Uterus (tissue), 4 donors: ENCODE data around the gene SPATS1. TPM values are rescaled to one million over a fixed set of nuclear protein-coding genes. Genes with fewer than 3 reads are reported as not detected.
"Not testable (repeated sequence)": the region's sequence is repeated elsewhere in the genome, so short reads cannot be mapped to it uniquely, and the experiment has no call there.

Experiments
- DNase-seq, 2 donors: peaks; one replicate each; pipeline ENCODE4 v3.0.0-alpha.2; 2019 to 2020
- H3K27ac ChIP-seq, 2 donors: fragments of 200-600 bp; sonication (generic); 1 replicate in 1 of 2; 2 replicates in 1 of 2; pipeline ENCODE4 v1.5.1; 2016 to 2018
- H3K27me3 ChIP-seq, 2 donors: fragments of 200-600 bp; sonication (generic); one replicate each; pipeline ENCODE4 v1.5.1; 2018 to 2019; ENCODE audit warnings: control low read depth in 1 of 2
- H3K36me3 ChIP-seq, 2 donors: fragments of 200-600 bp; sonication (generic); one replicate each; pipeline ENCODE4 v1.5.1; 2019; ENCODE audit warnings: control low read depth in 1 of 2
- H3K4me1 ChIP-seq, 2 donors: fragments of 200-600 bp; sonication (generic); one replicate each; pipeline ENCODE4 v1.5.1; 2018 to 2019; ENCODE audit warnings: control low read depth in 1 of 2
- H3K4me3 ChIP-seq, 2 donors: fragments of 200-600 bp; sonication (generic); 1 replicate in 1 of 2; 2 replicates in 1 of 2; pipeline ENCODE4 v1.5.1; 2018 to 2019; ENCODE audit warnings: mild to moderate bottlenecking in 1 of 2
- H3K9me3 ChIP-seq, 2 donors: fragments of 200-600 bp; sonication (generic); one replicate each; pipeline ENCODE4 v1.5.1; 2019; ENCODE audit warnings: control low read depth in 1 of 2
- CTCF ChIP-seq, 4 experiments: fragments of 200-600 bp in 2 of 4; fragments of 450-650 bp in 2 of 4; sonication (generic) in 2 of 4; IDR thresholded peaks; one replicate each; pipeline ENCODE4 v1.5.1; 2016 to 2019; ENCODE audit warnings: antibody characterized with exemption in 4 of 4, mild to moderate bottlenecking in 2 of 4, moderate library complexity in 1 of 4
- POLR2A ChIP-seq, 2 donors: fragments of 450-650 bp; IDR thresholded peaks; one replicate each; pipeline ENCODE4 v1.6.1; 2016; ENCODE audit warnings: antibody characterized with exemption in 2 of 2, mild to moderate bottlenecking in 1 of 2, moderate library complexity in 1 of 2
- intact Hi-C: fragments of 100-400 bp; cut with DNase I; formaldehyde crosslinking; loops from one replicate; pipeline ENCODE4 v1.15.1; 2023; ENCODE audit warnings: low total_unique reads
- total RNA-seq, 4 donors: library from RNA; depleted of rRNA in 3 of 4; stranded (reverse); fragments of >200 nt in 3 of 4; gene quantifications; one replicate each; pipeline versions ENCODE4 v1.1.0 to v1.2.4, GENCODE V29; 2014 to 2023
- donor health status: DM: yes; HTN: yes; CAD: no.

Gene SPATS1
- total RNA-seq, 4 donors from 2014 or later: 0.62 TPM; not detected in 3

DNA sequence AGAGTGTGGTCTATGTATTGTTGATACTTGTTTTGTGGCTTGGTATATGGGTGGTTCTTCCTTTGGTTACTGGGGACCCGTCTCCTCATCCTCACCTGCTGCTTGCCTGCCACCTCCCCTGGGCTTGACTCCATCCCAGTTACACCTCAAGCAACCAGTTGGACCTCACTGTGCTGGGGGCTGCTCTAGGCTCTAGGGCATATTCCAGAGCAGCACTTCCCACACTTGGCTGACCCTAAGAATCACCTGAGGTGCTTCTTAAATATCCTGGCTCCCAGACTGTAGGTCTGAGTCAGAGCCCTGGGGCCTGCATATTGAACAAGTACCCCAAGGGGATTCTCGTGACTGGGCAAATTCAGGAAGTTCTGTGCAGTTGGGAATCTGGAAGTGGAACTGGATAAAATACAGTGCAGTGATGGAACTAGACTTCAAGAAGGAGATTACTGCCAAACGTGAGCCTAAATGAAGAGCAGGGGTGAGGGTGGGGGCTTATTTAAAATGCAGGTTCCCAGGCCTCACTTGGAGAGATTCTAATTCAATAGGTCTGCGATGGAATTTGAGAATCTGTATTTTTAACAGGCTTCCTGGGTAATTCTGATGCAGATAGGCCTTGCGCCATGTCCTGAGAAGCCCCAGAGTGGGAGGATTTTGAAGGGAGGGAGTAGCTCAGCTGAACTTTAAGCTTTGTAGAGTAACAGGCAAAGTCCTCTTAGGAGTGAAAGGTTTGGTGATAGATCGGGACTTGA is 7.6 kb downstream of the SPATS1 start:
- no peak overlapping the region for H3K27ac ChIP-seq
- no peak for TF ChIP-seq POLR2A (IDR thresholded peaks at IDR 0.05)
- no peak for TF ChIP-seq CTCF (IDR thresholded peaks at IDR 0.05)
- no peaks in the 10 kb centered on the region for H3K36me3 ChIP-seq
- H3K9me3 ChIP-seq: no peaks in the 10 kb centered on the region
- H3K4me1 ChIP-seq: no peaks in the 10 kb centered on the region
- no peak for DNase-seq
- no peaks in the 10 kb centered on the region for H3K27me3 ChIP-seq
- intact Hi-C loops: no loop called here
- H3K4me3 ChIP-seq: no peak overlapping the region

DNA sequence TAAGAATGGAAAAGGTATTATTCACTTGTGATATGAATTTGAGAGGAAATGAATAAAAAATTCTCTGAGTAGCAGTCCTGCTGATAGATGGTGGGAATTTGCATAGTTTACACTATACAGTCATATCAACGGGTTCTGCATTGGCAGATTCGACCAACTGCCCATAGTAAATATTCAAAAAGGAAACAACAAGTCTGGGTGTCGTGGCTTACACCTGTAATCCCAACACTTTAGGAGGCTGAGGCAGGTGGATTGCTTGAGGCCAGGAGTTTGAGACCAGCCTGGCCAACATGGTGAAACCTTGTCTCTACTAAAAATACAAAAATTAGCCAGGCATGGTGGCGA is 8.2 kb downstream of the SPATS1 start:
- H3K27me3 ChIP-seq, H3K4me1 ChIP-seq, intact Hi-C loops, H3K27ac ChIP-seq, H3K36me3 ChIP-seq, DNase-seq, H3K9me3 ChIP-seq, H3K4me3 ChIP-seq: not testable (repeated sequence)

DNA sequence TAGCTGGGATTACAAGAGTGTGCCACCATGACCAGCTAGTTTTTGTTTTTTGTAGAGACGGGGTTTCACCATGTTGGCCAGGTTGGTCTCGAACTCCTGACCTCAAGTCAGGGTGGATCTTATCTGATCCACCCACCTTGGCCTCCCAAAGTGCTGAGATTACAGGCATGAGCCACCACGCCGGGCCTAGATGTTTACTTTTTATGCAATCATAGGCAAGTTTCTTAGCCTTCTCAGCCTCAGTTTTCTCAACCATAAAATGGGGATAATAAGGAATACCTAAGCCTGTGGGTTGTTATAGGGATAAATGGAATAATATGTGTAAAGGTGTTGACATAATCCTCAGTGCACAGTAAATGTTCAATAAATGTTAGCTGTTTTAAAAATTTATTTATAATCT is 9.8 kb downstream of the SPATS1 start:
- Histone ChIP-seq H3K27ac (no peak overlapping the region), H3K4me3 (no peak overlapping the region), H3K36me3 (no peaks in the 10 kb centered on the region), H3K27me3 (no peaks in the 10 kb centered on the region), H3K9me3 (no peaks in the 10 kb centered on the region), H3K4me1 (no peaks in the 10 kb centered on the region)
- DNase-seq: no peak
- intact Hi-C loops: no loop called here
- no peak for TF ChIP-seq POLR2A (IDR thresholded peaks at IDR 0.05)
- TF ChIP-seq CTCF (IDR thresholded peaks at IDR 0.05): no peak

GRCh38 chr6:44353336-44353735 is 10.9 kb downstream of the SPATS1 start:
- no peak for DNase-seq

DNA sequence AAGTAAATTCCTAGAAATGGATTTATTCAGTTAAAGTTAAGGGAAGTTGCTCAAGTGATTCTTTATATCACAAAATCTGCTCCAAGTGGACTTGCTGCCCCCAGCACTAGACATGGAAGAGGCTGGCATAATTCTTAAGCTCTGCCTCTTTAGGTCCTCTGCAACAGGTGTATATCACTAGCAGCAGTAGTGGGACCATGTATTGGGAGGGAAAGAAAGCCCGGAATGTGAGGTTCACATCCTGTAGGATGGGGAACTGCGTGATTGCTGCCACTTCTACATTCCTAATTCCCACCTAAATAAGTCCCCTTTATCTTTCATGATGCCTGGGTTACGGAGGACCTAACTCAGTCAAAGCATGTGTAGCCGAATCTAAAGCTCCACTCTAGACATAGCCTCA is 13.2 kb downstream of the SPATS1 start:
- Histone ChIP-seq H3K4me1 (no peaks in the 10 kb centered on the region), H3K27ac (no peak overlapping the region), H3K36me3 (no peaks in the 10 kb centered on the region), H3K9me3 (no peaks in the 10 kb centered on the region), H3K27me3 (no peaks in the 10 kb centered on the region), H3K4me3 (no peak overlapping the region)
- no peak for DNase-seq
- intact Hi-C loops: no loop called here
- TF ChIP-seq POLR2A (IDR thresholded peaks at IDR 0.05): no peak
- no peak for TF ChIP-seq CTCF (IDR thresholded peaks at IDR 0.05)

More at GRCh38 chr6:44353336-44353735, 10.9 kb downstream of the SPATS1 start:
- no peaks in the 10 kb centered on the region for H3K4me1 ChIP-seq
- no peak overlapping the region for H3K4me3 ChIP-seq
- no peak overlapping the region for H3K27ac ChIP-seq
- TF ChIP-seq CTCF (IDR thresholded peaks at IDR 0.05) (no peak), POLR2A (IDR thresholded peaks at IDR 0.05) (no peak)
- intact Hi-C loops: no loop called here
- no peaks in the 10 kb centered on the region for H3K27me3 ChIP-seq
- no peaks in the 10 kb centered on the region for H3K36me3 ChIP-seq
- H3K9me3 ChIP-seq: no peaks in the 10 kb centered on the region

GRCh38 chr6:44356487-44356886 is 14.0 kb downstream of the SPATS1 start:
- no peak overlapping the region for H3K27ac ChIP-seq
- no peaks in the 10 kb centered on the region for H3K36me3 ChIP-seq
- intact Hi-C loops: no loop called here
- no peaks in the 10 kb centered on the region for H3K4me1 ChIP-seq
- TF ChIP-seq POLR2A (IDR thresholded peaks at IDR 0.05) (no peak), CTCF (IDR thresholded peaks at IDR 0.05) (no peak)
- no peak overlapping the region for H3K4me3 ChIP-seq
- DNase-seq: no peak
- H3K27me3 ChIP-seq: no peaks in the 10 kb centered on the region
- H3K9me3 ChIP-seq: no peaks in the 10 kb centered on the region
